Glomerular visceral epithelial cell (primary cell): Measurements from ENCODE around the gene ROBO1.
A peak's percentile ranks its signal among the peaks of the same experiment; 100 is the strongest.

Source experiments
- DNase-seq: peaks from one replicate; pipeline ENCODE4 v3.0.0-alpha.2; 2016; ENCODE audit errors: extremely low spot score

Gene ROBO1

GRCh38 chr3:79167651-79168416 lies 600.0 kb downstream of the ROBO1 start:
- peak; percentile 14 for DNase-seq

DNA sequence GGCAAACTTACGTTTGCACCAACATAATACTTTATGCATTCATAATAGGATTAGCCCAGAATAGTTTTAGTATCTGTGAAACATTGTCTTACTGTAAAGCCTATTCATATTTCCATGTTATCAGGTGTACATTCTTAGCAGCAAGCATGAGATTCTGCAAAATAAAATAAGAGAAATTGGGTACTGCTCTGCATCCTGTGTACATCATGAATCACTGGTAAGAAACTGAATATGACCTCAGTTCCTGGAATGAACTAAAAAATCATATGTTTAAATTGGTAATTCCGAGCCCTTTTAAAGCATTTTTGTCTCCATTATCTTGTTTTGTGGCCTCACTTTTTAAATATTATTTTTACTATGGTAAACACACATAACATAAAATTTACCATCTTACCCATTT lies 605.1 kb downstream of the ROBO1 start:
- DNase-seq = no peak

GRCh38 chr3:79161941-79162340 lies 605.9 kb downstream of the ROBO1 start:
- DNase-seq = no peak

DNA sequence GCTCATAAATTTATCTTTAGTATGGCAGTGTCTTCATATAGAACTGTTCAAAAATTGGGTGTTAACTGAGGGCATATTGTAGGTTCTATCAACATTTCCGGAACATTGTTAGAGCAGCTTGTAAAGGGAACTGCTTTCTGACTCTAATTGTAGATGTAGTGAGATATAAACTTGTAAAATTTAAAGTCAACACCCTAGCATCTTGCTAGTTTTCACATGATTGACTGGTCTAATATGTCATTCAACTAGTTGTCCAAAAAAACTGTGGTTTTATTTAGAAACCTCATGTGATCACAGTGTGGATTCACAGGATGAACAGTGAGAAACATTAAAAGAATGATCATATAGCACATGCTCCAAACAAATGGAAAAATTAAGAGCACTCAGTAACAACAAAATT lies 607.4 kb downstream of the ROBO1 start:
- DNase-seq = no peak

- DNase-seq = no peak
Observed at GRCh38 chr3:79159736-79160135, 608.1 kb downstream of the ROBO1 start.

- no peak for DNase-seq
Observed at GRCh38 chr3:79157191-79157590, 610.6 kb downstream of the ROBO1 start.

- DNase-seq = no peak
Observed at GRCh38 chr3:79154865-79155264, 612.9 kb downstream of the ROBO1 start.

DNA sequence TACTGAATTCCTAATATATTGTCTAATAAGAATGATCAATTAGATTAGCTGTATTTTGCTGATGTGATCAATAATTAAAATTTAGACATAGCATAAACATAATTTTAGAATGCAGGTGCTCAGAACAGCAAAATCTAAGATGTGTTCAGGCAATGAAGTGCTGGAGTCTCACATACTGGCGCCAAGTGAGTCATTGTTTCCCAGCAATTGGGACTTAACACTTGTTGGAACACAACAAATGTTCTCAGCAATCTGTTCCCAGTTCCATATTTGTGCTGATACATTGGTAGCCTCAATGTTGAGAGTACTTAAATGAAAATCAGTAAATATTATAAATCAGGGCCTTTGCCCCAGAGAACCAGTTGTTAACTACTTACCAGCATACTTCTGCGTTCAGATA lies 619.0 kb downstream of the ROBO1 start:
- DNase-seq = no peak

- DNase-seq = no peak
Observed at GRCh38 chr3:79146024-79146423, 621.8 kb downstream of the ROBO1 start.

DNA sequence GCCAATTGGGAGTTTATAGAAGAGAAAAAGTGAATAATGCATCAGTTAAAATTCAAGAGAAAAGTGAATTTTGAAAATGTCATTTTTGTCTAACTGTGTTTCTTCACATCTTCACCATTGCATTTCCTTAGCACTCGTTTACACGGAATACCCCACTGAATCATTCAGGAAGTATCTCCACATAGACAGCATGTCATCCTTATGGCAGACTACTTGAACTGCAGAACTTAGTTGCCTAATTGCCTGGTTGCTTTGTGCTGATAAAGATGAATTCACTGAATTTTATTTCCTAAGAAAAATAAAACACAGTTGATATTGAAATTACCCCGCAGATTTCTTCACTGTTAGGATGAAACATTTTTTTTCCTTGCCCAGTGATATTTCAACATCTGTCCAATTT lies 627.1 kb downstream of the ROBO1 start:
- peak; percentile 11 for DNase-seq

- no peak for DNase-seq
Observed at GRCh38 chr3:79139395-79140068, 628.3 kb downstream of the ROBO1 start.

GRCh38 chr3:79125313-79125984 lies 642.3 kb downstream of the ROBO1 start:
- no peak for DNase-seq

GRCh38 chr3:79115458-79115857 lies 652.3 kb downstream of the ROBO1 start:
- DNase-seq = no peak

DNA sequence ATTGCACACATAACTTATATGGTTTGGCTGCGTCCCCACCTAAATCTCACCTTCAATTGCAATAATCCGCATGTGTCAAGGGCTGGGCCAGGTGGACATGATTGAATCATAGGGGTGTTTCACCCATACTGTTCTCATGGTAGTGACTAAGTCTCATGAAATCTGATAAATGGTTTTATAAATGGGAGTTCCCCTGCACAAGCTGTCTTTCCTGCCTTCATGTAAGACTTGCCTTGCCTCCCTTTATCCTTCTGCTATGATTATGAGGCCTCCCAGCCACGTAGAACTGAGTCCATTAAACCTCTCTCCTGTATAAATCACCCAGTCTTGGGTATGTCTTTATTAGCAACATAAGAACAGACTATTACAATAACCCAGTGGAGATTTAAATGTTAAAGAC lies 653.9 kb downstream of the ROBO1 start:
- DNase-seq = no peak

- DNase-seq = no peak
Observed at GRCh38 chr3:79111375-79112052, 656.3 kb downstream of the ROBO1 start.

GRCh38 chr3:79109754-79110153 lies 658.0 kb downstream of the ROBO1 start:
- DNase-seq = no peak

DNA sequence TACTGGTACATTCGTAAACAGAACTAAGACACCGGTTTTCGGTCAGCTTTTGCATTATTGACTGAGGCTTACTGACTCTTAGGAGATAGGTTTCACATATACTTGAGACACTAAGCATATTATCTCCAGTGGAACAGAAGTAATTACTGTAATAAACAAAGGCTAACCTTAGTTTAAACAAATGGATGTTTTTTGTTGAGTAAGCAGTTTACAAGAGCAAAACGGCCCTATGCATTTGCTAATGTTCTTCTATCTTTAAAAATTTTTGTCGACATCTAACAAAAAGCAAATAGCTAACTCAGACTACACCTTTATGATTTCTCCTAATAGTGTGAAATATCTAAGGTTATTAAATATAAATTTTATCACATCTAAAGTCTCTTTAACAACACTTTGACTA lies 664.5 kb downstream of the ROBO1 start:
- DNase-seq = no peak

DNA sequence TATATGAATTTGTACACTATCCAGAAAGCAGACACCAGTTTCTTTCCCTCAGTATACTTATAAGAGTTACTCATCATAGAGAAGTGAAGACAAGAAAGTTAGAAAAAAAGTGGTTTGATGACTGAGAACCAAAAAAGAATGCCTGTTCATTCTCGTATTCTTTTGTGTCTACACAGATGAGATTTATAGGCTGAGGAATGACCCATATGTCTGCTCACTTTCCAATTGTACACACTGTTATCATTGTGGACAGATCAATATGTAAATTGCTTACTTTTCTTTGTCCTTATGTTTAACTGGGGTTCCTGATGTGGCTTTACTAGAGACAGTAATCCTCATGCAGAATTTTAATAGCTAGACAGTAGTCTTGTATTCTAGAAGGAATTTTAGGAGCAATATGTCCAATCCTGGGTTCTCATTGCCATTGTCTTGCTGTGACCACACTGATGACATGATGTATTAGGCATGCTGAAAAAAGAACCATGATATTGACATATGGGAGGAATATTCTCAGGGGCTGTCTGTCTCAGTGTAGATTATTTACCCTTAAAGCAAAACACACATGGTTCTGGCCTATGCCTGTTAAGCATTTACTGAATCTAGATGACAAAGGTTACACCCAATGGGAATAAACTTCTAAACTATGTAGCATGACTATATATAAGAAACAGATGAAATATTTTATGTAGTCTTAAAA lies 669.7 kb downstream of the ROBO1 start:
- DNase-seq = no peak

- no peak for DNase-seq
Observed at GRCh38 chr3:79094654-79095053, 673.1 kb downstream of the ROBO1 start.

DNA sequence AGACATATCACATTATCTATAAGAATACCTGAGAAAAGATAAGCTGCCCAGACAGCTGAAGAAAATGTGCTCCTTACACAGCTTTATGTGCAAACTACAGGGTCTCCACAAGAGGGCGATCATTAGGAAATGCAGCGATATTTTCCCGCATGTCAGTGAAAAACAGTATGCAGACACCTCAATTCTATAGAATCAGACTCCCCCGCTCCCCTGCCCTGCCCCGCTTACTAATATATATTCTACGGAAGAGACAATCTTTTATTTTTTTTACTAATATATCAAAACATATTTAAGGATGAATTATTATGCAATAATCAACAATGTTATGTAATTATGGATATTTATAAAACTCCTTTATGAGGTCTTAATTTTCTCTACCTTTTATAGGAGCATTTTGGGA lies 681.3 kb downstream of the ROBO1 start:
- peak; percentile 55 for DNase-seq

DNA sequence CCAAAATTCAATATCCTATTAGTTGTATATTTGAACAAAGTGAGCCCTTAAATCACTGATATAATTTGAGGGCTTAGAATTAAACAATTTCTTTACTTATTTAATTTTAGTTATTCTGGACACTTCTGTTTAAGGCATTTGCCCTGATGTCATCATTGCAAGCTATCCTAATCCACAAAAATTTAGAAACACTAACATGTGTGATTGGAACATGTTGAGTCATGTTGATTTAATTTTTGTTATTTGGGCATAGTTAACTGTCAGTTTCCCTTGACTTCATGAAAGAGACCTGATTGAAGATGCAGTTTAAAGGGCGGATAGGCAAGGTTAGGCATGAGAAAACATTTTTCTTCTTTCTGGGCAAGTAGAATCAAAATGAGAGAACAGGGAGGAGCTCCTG lies 682.6 kb downstream of the ROBO1 start:
- no peak for DNase-seq

GRCh38 chr3:79081335-79081734 lies 686.5 kb downstream of the ROBO1 start:
- no peak for DNase-seq
